NCI-H146 treated with DMSO at 0.1 percent for 48 hours (cell line): ENCODE measurements around the gene EEPD1.

Source experiments
- DNase-seq: peaks from one replicate; lab custom pipeline; 2025; ENCODE audit not compliant: unreplicated experiment; lab: John Stamatoyannopoulos, UW

EEPD1 gene

GRCh38 chr7:36297364-36298009 lies 144.4 kb downstream of the EEPD1 start:
- DNase-seq = no peak

GRCh38 chr7:36298106-36298505 lies 145.1 kb downstream of the EEPD1 start:
- no peak for DNase-seq

GRCh38 chr7:36299223-36299774 lies 146.2 kb downstream of the EEPD1 start:
- DNase-seq = no peak

- no peak for DNase-seq
These were observed 146.8 kb downstream of the EEPD1 start for GRCh38 chr7:36299823-36300341.

GRCh38 chr7:36300696-36301350 lies 147.8 kb downstream of the EEPD1 start:
- no peak for DNase-seq

GRCh38 chr7:36301914-36302771 lies 149.1 kb downstream of the EEPD1 start:
- DNase-seq = no peak

- DNase-seq = peak; percentile 14
These were observed 150.4 kb downstream of the EEPD1 start for GRCh38 chr7:36303202-36304098.

- no peak for DNase-seq
These were observed 151.0 kb downstream of the EEPD1 start for GRCh38 chr7:36304099-36304425.

- no peak for DNase-seq
These were observed 152.2 kb downstream of the EEPD1 start for GRCh38 chr7:36305226-36305625.

GRCh38 chr7:36305648-36306047 lies 152.6 kb downstream of the EEPD1 start:
- DNase-seq = no peak

GRCh38 chr7:36306222-36306621 lies 153.2 kb downstream of the EEPD1 start:
- no peak for DNase-seq

GRCh38 chr7:36306722-36307121 lies 153.7 kb downstream of the EEPD1 start:
- DNase-seq = no peak

GRCh38 chr7:36308031-36308430 lies 155.0 kb downstream of the EEPD1 start:
- DNase-seq = no peak

- DNase-seq = no peak
These were observed 156.2 kb downstream of the EEPD1 start for GRCh38 chr7:36309301-36309700.

GRCh38 chr7:36309716-36310115 lies 156.7 kb downstream of the EEPD1 start:
- no peak for DNase-seq

GRCh38 chr7:36310897-36311296 lies 157.8 kb downstream of the EEPD1 start:
- DNase-seq = no peak

GRCh38 chr7:36311539-36311938 lies 158.5 kb downstream of the EEPD1 start:
- DNase-seq = no peak

- DNase-seq = no peak
These were observed 159.2 kb downstream of the EEPD1 start for GRCh38 chr7:36312064-36312914.

- DNase-seq = no peak
These were observed 159.9 kb downstream of the EEPD1 start for GRCh38 chr7:36312915-36313334.

GRCh38 chr7:36313607-36314006 lies 160.6 kb downstream of the EEPD1 start:
- DNase-seq = no peak
